ENCODE data around the gene ZNF346.

The ZNF346 gene

GRCh38 chr5:177071666-177072385 is 49.3 kb downstream of the ZNF346 start:
- peak; percentile 76 for DNase-seq

GRCh38 chr5:177077335-177077734 is 54.8 kb downstream of the ZNF346 start:
- DNase-seq = no peak

- no peak for DNase-seq
These were observed 57.1 kb downstream of the ZNF346 start for GRCh38 chr5:177079606-177080005.

GRCh38 chr5:177080265-177080664 is 57.8 kb downstream of the ZNF346 start:
- no peak for DNase-seq

GRCh38 chr5:177081859-177082258 is 59.4 kb downstream of the ZNF346 start:
- DNase-seq = no peak

GRCh38 chr5:177083357-177083756 is 60.9 kb downstream of the ZNF346 start:
- DNase-seq = no peak

- no peak for DNase-seq
These were observed 61.7 kb downstream of the ZNF346 start for GRCh38 chr5:177084175-177084574.

- no peak for DNase-seq
These were observed 63.6 kb downstream of the ZNF346 start for GRCh38 chr5:177085985-177086653.

- peak; percentile 72 for DNase-seq
These were observed 64.3 kb downstream of the ZNF346 start, which contains the start of gene FGFR4 for GRCh38 chr5:177086654-177087397. Gene FGFR4 (plus strand): TSS chr5:177086915. CDS start chr5:177089603, 2,688 bp downstream.

GRCh38 chr5:177087398-177088005 is 65.0 kb downstream of the ZNF346 start:
- no peak for DNase-seq

GRCh38 chr5:177089127-177089526 is 66.6 kb downstream of the ZNF346 start:
- DNase-seq = no peak

- no peak for DNase-seq
These were observed 67.5 kb downstream of the ZNF346 start for GRCh38 chr5:177089825-177090641.

GRCh38 chr5:177090813-177091212 is 68.3 kb downstream of the ZNF346 start:
- no peak for DNase-seq

GRCh38 chr5:177091232-177091631 is 68.7 kb downstream of the ZNF346 start:
- no peak for DNase-seq

- no peak for DNase-seq
These were observed 69.9 kb downstream of the ZNF346 start for GRCh38 chr5:177092178-177093081.

- DNase-seq = no peak
These were observed 70.7 kb downstream of the ZNF346 start for GRCh38 chr5:177093082-177093712.

GRCh38 chr5:177093803-177094202 is 71.3 kb downstream of the ZNF346 start:
- no peak for DNase-seq

GRCh38 chr5:177094224-177095087 is 72.0 kb downstream of the ZNF346 start:
- DNase-seq = no peak

GRCh38 chr5:177095088-177095669 is 72.7 kb downstream of the ZNF346 start:
- no peak for DNase-seq
